Measurements from ENCODE around the gene OTX2.

The OTX2 gene

DNA sequence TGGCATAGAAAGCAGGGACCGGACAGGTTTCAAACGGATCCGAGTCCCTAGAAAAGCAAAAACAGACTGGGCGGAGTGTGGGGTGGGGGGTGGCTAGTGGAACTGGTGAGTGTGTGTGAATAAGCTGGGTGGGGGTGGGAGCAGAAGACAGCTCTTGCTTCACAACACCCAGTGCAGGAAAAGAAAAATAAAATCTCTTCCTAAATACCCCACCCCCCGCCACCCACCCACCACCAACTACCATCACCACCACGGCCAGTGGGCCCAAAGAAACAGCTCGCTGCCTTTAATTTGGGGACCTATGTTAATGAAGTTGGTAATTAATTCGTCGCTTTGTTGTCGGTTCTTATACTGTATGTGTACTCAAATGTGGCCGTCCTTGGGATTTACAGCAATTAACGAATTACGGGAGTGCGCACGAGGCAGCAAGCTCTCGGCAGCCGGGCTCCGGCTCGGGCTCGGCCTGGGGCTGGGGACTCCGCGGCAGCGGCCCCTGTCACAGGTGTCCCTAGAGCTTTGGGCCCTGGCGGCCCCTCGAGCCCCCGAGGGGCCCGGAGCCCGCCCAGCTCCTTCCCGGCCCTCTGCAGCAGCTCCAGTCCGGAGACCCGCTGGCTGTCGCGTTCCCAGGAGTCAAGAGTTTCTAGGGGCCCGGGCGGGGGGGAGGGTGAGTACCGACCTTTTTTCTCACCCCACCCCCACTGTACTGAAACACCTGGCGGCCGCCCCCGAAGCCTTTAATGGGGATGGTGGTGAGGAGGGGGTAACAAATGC is 1.5 kb upstream of the OTX2 start:
- DNase-seq, result no peak

DNA sequence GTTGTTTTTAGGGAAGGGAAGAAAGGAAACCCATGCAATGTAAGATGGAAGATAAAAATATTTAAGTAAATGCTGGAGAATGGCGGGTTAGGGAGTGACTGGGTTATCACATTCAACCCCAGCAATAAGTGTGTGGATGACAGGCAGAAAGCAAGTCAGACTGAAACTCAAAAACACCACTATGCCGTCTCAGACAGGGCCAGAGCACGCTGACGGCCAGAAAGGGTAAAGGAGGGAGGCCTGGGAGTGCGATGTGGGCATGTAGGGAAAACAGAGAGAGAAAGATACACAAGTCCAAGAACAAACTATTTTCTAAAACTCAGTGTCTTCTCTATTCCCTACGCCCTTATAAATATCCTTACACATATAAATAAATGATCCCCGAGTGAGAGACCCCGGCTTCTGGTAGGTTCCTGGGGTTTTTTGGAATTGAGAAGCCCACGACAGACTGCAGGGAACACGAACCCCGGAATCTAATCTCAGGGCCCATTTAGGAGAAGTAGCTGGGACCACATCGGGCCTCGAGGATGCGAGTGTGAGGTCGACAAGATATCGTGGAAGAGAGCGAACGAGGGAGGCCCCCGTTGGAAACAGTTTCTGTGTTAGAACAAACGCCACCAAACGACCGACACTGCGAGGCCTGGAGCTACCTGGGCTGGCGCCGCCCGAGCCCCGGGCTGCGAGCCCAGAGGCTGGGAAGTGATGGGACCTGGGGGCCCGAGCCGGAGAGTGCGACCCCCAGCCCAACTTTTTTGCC is 735 bp upstream of the OTX2 start:
- no peak for DNase-seq

DNA sequence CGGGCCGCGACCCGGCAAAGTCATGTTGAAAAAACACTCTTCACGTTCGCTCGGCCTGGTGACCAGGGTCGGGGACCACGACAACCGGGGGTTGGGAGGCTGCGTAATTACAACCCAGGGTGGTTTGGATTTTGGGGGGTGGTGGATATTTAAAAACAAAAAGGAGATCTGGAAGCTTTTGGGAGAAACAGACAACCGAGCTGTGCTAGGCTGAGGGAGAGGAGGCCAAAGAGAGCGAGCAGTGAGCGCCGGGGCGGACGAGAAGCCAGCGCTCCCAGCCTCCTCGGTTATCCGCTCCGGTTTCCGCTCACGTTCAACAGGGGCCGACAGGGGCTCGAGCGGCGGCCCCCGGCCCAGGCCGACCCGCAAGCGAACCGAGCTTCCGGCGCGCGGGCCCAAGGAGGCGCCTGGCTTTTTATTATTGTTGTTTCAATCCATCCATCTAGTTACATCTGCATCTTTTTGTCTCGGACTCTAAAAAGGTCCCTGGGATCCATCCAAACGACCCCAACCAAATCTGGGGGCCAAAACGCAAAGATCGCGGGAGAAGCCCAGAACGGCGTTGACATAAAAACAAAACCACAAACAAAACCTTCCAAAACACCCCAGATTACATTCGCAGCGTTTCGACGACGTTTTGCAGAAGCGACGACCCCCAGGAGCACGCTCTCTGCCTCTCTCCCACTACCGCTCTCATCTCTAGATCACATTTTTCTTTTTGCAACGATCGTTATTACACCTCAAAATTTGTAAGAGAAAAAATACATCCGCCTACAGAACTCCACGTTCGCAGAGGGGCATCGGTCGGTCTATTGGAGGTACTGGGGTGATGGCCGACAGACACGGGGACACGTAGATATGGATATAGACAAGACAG is 771 bp downstream of the OTX2 start:
- DNase-seq, result no peak

GRCh38 chr14:56808383-56809269 is 1.7 kb downstream of the OTX2 start:
- no peak for DNase-seq

GRCh38 chr14:56808110-56808382 is 2.2 kb downstream of the OTX2 start:
- no peak for DNase-seq

DNA sequence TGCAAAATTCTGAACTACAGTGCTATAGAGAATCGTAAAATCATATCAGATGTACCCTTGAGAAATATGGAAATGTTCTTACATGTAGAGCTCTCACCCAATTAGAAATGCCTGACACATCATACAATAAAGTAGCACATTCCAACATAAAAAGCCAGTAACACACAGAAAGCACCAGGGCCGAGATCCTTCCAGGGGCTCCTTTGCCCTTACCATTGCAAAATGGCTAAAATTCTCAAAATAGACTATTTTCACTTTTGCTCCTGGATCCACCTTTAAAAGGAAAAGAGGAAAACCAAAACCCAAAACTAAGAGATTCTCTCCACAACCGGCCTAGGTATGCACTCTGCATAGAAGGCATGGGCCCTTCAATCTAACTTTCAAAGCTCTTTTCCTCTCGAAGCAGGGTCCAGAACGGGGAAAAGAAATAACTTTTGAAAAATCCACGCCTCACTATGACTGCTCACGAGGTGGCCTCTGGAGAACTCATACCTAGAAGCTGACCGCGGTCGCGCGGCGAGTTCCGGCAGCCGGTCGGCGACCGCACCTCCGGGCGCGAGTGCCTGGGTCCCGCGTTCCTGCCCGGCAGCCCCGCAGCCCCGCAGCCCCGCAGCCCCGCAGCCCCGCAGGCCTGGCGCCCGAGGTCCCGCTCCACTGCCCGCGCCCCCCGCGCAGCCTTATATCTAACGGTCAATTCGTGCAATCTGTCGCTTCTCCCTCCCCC is 2.7 kb downstream of the OTX2 start:
- no peak for DNase-seq

- DNase-seq, result no peak
These were observed 3.5 kb downstream of the OTX2 start for GRCh38 chr14:56806760-56807159.

DNA sequence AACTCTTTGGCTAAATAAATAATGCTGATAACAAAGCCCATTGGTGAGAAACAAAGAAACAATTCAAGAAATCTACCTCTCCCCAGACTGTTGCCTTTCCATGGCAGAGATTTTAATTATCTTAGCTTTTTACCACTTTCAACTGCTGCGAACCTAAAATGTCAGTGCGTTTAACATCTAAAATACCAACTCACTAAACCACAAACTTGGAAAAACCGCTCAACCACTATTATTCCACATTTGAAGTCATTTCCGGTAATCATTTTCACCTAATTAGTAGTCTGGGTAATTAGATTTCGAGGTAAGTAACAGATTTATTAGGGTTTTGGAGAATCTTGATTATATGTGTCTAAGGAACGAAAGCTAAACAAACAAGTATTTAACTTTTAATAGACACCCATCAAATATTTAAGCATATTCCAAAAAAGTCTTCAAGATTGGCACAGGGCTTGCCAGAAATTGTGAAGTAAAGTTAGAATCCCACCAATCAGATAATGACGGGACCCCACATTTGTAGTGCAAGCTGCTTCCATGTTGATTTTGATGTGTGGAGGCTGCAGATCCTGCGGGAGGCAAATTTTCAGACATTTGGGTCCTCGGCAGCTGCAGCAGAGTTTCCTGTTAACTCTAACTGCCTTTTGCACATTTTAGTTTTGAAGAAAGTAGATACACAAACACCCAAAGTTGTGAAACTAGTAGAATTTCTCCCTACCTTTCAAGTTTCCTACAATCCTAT is 4.1 kb downstream of the OTX2 start:
- DNase-seq, result no peak

DNA sequence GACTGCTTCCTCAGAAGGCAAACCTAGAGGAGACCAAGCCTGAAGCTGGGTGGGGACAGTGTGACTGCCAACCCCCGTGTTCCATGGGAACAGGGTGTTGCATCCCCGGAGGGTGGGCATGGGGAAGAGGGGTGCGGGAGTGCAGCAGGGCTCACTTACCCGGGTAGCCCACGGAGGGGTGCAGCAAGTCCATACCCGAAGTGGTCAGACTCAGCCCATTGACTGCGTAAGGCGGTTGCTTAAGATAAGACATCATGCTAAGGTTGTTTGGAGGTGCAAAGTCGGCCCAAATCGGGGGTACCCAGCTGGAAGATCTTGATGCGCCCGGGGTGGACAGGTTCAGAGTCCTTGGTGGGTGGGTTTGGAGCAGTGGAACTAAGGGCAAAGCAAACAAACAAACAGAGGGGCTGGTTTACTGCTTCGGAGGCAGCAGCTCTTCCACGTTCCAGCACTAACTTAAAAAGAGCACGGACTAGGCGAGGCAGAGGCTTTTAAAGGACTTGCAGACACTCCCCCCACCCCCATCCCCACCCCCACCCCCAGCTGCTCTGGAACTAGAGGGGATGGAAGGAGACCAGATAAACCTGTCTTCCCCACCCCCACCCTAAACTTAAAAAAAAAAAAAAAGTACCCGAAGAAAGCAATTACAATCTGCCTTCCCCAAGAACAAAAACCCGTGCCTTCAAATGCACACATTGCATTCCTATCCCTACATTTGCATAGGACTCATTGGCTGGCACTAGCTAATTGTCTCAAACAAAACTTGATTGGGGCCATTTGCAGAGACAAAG is 4.9 kb downstream of the OTX2 start:
- DNase-seq, result no peak

DNA sequence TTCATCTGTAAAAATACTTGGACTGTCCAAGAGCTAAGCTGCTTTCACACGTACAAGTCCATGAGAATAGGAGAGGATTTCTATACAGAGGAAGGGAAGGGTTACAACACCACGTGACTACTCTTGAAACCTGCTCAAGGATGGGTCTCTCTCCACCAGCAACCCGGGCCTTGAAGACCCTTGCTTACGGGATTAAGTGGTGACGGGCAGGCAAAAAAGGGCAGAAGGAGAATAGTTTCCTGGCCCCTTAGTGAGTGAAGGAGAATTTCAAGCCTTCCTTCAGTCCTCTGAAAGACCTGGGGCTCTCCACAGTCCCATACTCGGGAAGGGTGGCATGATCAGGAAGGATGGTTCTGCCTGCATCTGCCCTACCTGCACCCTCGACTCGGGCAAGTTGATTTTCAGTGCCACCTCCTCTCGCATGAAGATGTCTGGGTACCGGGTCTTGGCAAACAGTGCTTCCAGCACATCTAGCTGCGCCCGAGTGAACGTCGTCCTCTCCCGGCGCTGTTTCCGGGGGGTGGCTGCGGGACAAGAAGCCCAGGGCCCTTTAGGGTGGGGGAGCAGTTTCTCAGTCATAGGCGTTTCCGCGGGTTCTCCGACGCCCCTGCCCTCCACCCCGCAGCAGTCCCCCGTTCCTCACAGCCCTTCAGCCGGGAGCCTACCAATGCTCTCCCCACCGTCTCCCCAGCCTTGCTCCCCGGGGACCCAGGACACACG is 6.3 kb downstream of the OTX2 start:
- DNase-seq, result no peak

DNA sequence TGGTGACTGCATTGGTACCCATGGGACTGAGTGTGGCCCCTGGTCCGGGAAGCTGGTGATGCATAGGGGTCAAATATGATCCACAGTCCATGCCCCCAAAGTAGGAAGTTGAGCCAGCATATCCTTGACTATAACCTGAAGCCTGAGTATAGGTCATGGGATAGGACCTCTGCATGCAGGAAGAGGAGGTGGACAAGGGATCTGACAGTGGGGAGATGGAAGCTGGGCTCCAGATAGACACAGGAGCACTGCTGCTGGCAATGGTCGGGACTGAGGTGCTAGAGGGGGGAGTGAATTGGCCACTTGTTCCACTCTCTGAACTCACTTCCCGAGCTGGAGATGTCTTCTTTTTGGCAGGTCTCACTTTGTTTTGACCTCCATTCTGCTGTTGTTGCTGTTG is 8.4 kb downstream of the OTX2 start:
- no peak for DNase-seq

- DNase-seq, result no peak
These were observed 11.0 kb downstream of the OTX2 start for GRCh38 chr14:56799343-56799645.

DNA sequence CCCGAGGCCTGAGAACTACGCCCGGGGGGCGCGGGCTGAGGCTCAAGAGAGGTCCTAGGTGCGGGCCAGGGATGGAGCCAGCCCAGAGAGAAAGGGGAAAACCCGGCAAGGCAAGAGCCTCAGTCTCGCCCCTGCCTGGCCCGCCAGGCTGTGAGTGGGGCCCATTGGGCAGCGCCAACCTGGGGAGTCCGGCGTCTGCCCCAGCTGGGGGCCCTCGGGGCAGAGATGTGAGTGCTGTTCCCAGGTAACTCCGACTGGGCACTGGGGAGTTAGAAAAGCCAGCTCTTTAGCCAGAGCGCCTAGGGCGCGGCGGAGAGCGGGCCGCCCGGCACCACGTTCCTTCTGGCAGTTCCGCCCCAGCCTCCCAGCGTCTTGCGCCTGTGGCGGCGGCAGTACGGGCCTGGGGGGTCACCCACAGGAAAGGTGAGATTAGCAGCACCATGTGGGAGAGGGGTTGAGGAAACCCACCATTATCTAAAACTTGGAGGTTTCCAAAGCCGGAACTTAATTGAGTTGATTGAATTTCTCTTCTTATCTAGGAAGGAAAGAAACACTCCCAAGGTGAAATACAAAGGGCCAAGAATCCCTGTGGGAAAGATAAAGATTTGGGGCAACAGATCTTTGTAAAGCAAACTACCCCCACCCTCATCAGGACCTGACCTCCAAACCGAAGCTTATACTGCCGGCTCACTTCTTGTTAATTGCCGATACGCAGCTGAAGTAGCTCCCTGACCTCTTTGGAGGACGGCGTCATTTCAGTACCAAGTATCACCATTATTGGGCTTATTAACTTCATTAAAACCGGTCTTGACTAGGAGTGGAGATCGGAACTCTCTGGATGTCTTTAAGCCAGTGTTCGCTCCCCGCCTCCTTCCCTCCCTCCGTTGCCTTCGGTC is 11.6 kb downstream of the OTX2 start:
- DNase-seq, result no peak

DNA sequence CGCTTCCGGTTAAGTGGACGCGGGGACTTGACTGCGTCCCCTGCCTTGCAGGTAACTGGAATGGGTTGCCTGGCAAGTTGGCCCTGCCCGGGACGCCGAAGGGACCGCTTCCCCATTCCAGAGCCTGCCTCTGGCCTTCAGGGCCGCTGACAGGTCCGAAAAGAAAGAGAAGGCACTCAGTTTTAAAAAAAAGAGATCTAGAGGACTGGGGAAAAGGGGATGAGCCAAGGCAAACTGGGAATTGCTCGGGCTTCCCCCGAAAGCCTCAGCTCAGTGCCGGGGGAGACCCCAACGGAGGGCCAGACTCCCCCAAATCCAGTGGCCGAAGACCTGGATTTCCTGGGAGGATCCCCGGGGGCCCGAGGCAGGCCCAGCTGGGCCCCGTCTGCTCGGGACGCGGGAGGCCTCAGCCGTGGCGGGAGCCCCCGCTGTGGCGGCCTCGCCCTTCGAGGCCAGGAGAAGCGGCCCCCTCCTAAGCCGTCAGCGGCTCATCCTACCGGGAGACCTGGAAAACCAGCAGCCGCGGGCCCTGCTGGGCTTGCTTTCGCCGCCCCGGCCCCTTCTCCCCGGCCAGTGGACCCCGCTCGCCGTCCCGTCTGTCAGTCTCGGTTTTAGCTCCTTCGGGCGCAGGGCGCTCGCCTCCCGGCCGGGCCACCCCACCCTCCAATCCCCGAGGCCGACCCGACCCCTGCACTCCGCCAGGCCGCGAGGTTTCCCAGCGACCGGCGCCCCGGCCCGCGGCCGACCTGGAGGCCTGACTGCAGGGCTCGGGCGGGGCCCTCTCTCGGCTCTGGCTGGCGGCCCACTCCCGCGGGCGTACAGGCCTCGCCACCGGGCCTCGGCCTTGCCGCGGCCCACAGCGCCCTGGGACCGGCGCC is 12.5 kb downstream of the OTX2 start:
- no peak for DNase-seq

DNA sequence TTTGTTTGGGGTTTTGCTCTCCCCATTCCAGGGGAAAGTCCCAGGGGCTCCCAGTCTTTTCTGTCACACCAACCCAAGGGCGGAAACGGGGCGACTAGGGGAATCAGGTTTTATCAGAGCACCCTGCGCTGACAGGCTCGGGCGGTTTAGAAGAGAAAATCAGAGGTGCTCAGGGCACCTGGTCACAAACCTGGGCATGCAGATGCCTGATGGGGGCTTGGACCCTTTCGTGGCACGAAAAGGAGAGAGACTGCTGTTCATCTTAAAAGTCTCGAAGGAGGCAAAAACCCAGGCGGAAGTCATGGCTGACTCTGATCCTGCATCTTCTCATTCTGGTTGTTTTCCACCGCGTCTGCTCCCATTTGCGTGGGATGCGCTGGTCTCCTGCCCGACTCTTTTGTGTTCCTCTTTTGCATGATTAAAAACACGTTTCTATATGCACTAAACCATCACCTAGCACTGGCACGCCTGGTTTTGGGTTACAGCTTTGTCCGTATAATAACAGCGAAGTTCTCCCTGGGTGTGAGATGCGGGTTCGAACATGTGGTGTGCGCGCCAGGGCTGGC is 13.2 kb downstream of the OTX2 start:
- no peak for DNase-seq

- DNase-seq, result no peak
These were observed 14.0 kb downstream of the OTX2 start for GRCh38 chr14:56796259-56796658.

DNA sequence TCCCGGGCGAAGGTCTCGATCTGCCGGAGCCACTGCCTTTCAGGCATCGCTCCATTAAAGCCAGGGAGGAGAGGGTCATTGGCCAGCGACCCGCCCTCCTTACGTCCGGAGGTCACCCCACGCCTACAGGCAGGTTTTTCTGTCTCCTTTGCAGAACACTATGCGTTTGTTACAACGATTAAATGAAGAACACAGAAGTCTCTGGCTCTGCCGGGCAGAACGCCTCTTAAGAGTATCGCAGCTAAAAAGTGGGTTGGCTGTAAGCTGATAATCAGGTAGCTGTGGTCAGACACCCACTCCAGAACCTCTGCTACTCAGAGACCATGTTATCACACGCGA is 15.0 kb downstream of the OTX2 start:
- DNase-seq, result no peak

Data from DMS79 treated with DMSO at 0.1 percent for 48 hours (cell line).